Thoracic aorta (tissue), 2 donors: ENCODE measurements around the gene PPARA. TPM values are rescaled to one million over a fixed set of nuclear protein-coding genes. Genes with fewer than 3 reads are reported as not detected.

Experiments used
- ATAC-seq: fragments of 150-250 bp; one replicate; pipeline ENCODE4 v1.8.0; 2017; ENCODE audit warnings: low read depth; ENCODE audit not compliant: insufficient number of reproducible peaks, low FRiP score
- DNase-seq: peaks from one replicate; pipeline ENCODE4 v3.0.0-alpha.2; 2020; ENCODE audit warnings: low spot score
- H3K27ac ChIP-seq, 2 donors: fragments of 200-600 bp; sonication (generic); 1 replicate in 1 of 2; 2 replicates in 1 of 2; pipeline ENCODE4 v1.5.1; 2016; ENCODE audit warnings: mild to moderate bottlenecking in 2 of 2, moderate library complexity in 2 of 2
- H3K27me3 ChIP-seq: fragments of 200-600 bp; sonication (generic); replicated peaks from 2 replicates; pipeline ENCODE4 v1.6.0; 2016; ENCODE audit warnings: mild to moderate bottlenecking; ENCODE audit not compliant: insufficient read depth
- H3K36me3 ChIP-seq: fragments of 200-600 bp; sonication (generic); one replicate; pipeline ENCODE4 v1.5.1; 2016
- H3K4me1 ChIP-seq, 2 donors: fragments of 200-600 bp; sonication (generic); 1 replicate in 1 of 2; 2 replicates in 1 of 2; pipeline versions ENCODE4 v1.5.1 to v1.6.0; 2016; ENCODE audit warnings: low read depth in 2 of 2, mild to moderate bottlenecking in 1 of 2; ENCODE audit not compliant: control insufficient read depth in 1 of 2
- H3K4me3 ChIP-seq: fragments of 200-600 bp; sonication (generic); 2 replicates; pipeline ENCODE4 v1.5.1; 2016; ENCODE audit warnings: mild to moderate bottlenecking
- H3K9me3 ChIP-seq: fragments of 200-600 bp; sonication (generic); 2 replicates; pipeline ENCODE4 v1.5.1; 2016
- total RNA-seq, 2 donors: library from RNA; depleted of rRNA; stranded (reverse); fragments of >200 nt; gene quantifications; one replicate each; pipeline versions ENCODE4 v1.1.0 to v1.2.3, GENCODE V29; 2016
- TF ChIP-seq, protein P1 (sequence below): fragments of 200-600 bp; sonication (generic); IDR thresholded peaks from one replicate; pipeline ENCODE4 v1.5.1; 2019; ENCODE audit warnings: antibody characterized with exemption

PPARA gene
- total RNA-seq, 2 donors from 2014 or later, result 21.9 to 67.8 TPM

DNA sequence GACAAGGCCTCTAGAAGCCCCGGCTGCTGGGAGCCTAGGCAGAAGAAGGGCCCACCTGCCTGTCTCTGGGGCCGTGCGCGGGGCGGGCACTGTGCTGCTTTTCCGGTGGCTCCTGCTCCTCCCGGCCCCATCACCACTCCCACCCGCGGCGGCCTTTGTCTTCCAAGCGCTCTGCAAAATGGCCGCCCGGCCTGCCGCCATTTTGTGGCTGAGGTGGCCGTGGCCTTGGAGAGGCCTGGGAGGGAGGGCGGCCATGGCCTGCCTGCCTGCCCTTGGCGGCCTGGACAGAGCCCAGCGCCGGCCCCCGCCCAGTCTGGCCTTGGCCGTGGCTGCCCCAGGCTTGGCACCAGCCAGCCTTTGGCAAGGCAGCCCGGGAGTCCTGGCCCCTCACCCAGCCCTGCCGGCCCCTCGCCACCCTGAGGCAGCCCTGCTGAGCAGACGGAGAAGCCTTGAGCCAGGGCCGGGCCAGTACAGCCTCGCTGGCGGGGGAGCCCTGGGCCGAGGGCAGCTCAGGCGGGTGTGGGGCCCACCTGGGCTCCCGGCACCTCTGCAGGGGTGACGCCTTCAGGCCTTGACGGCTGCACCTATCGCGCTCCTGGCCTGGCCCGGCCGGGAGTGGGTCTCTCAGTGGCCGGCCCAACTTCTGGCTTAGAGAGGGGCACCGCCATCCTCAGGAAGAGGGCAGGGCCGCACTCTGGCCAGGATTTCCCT lies 46.0 kb upstream of the PPARA start:
- Histone ChIP-seq H3K4me3 (peak overlapping the region; percentile 24), H3K36me3 (peaks cover 35% of the 10 kb centered on the region), H3K27ac (peak overlapping the region; percentile 87 to 92), H3K27me3 (no peaks in the 10 kb centered on the region), H3K9me3 (no peaks in the 10 kb centered on the region), H3K4me1 (peaks cover 64 to 100% of the 10 kb centered on the region in 2 donors)
- TF ChIP-seq, protein P1, sequence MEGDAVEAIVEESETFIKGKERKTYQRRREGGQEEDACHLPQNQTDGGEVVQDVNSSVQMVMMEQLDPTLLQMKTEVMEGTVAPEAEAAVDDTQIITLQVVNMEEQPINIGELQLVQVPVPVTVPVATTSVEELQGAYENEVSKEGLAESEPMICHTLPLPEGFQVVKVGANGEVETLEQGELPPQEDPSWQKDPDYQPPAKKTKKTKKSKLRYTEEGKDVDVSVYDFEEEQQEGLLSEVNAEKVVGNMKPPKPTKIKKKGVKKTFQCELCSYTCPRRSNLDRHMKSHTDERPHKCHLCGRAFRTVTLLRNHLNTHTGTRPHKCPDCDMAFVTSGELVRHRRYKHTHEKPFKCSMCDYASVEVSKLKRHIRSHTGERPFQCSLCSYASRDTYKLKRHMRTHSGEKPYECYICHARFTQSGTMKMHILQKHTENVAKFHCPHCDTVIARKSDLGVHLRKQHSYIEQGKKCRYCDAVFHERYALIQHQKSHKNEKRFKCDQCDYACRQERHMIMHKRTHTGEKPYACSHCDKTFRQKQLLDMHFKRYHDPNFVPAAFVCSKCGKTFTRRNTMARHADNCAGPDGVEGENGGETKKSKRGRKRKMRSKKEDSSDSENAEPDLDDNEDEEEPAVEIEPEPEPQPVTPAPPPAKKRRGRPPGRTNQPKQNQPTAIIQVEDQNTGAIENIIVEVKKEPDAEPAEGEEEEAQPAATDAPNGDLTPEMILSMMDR, result no peak
- ATAC-seq, result peak; percentile 17
- DNase-seq, result no peak

DNA sequence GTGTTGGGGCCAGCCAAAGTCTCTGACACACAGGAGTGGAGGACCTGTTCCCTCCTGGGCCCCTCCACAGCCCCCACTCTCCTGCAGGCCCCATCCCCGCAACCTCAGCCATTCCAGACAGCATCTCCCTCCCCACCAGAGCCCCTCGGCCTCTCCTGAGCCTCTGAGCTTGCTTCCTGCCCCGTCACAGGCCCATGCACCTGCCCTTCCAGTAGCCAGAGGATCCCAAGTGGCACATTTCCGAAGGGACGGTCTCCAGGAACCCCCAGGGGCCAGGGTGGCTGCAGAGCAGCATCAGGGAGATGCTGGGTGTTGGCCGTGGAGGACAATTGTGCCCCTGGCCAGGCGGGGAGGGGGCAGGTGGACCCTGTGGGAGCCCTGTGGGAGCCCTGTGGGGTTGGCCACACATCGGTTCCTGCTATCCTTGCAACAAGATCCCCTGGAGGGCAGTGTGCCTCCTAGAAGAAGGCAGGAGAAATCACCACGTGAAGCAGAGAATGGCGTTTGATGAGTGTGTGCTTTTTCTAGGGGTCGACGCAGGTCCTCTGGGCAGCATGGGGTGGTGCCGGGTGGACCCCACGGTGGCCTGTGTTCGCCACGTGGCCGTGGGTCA lies 45.3 kb upstream of the PPARA start:
- TF ChIP-seq, protein P1, result no peak
- Histone ChIP-seq H3K9me3 (no peaks in the 10 kb centered on the region), H3K27ac (peak overlapping the region; percentile 87 to 92), H3K4me3 (no peak overlapping the region), H3K4me1 (peaks cover 69 to 100% of the 10 kb centered on the region in 2 donors), H3K27me3 (no peaks in the 10 kb centered on the region), H3K36me3 (peaks cover 35% of the 10 kb centered on the region)
- ATAC-seq, result no peak
- no peak for DNase-seq

DNA sequence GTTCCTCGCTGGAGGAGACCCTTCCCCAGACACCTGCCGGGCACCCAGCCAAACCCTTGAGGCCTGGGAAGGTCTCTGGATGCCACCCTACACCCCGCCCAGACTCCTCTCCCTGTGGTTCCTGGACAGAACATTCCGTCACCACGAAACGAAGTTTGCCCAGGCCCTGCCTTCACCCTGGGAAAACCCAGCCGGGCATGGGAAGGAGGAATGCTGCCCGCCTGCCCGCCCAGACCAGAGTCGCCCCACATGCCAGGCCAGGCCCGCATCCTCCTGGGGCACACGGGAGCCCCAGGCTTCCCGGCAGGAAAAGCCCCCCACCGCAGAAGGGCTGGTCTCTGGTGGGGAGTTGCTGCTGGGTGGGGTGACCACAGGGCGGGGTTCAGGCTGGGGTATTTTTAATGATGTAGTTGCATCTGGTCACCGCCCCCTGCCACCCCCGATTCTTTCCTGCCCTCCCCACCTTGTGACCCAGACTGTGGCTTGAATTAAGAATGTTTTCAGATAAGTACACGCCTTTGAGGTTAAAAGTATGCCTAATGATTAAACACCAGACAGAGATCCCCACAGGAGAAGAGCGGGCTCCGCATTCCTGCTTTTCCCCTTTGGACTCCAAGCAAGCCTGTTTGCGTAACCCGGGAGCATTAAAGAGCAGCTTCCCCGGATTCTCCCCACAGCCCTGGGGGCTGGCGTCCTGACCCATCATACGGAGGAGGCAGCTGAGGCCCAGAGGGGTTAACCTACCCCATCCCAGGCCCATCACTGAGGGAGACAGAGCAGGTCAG lies 44.6 kb upstream of the PPARA start:
- Histone ChIP-seq H3K36me3 (peaks cover 37% of the 10 kb centered on the region), H3K27ac (peak overlapping the region; percentile 87 to 92), H3K4me1 (peaks cover 75 to 100% of the 10 kb centered on the region in 2 donors), H3K4me3 (no peak overlapping the region), H3K9me3 (no peaks in the 10 kb centered on the region), H3K27me3 (no peaks in the 10 kb centered on the region)
- TF ChIP-seq, protein P1, result no peak
- DNase-seq, result no peak
- no peak for ATAC-seq

DNA sequence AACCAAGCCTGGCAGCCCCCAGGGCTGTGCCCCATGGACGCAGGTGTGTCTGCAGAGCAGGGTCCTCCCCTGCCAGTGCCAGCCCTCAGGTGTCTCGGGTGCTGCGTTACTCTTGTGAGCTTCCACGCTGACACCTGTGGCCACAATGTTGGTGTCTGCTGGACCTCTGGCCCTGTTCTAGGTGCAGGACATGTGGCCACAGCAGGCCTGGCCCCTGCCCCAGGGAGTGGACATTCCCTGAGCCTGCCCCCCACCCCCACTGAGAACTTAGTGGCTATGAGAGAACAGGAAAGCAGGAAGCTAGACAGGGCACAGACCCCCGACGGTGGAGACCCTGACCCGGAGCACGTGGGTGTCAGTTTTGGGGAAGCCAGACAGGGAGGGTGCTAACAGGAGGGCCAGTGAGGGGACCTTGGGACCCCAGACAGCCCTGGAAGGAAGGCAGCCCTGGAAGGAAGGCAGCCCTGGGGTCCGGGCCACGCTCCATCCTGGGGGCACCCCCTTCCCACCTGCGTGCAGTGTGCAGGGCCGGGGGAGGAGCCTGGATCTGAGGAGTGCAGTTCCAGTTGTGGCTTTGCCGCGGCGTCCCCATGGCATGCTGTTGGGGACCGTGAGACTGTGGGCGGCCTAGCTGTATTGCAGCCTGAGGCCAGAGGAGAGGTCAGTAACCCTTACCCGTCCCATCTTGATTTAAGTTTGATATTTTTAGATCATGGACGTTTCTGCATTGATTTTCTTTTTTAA lies 43.9 kb upstream of the PPARA start:
- Histone ChIP-seq H3K4me1 (peaks cover 79 to 100% of the 10 kb centered on the region in 2 donors), H3K27me3 (no peaks in the 10 kb centered on the region), H3K9me3 (no peaks in the 10 kb centered on the region), H3K27ac (peak overlapping the region; percentile 87 to 92), H3K36me3 (peaks cover 38% of the 10 kb centered on the region), H3K4me3 (no peak overlapping the region)
- no peak for DNase-seq
- TF ChIP-seq, protein P1, result no peak
- no peak for ATAC-seq
